Hepatocyte (in vitro differentiated cells): ENCODE results near the gene PRRT3. TPM values are rescaled to one million over a fixed set of nuclear protein-coding genes. Genes with fewer than 3 reads are reported as not detected.

Experiments
- DNase-seq: peaks from one replicate; pipeline ENCODE4 v3.0.0-alpha.2; 2016; ENCODE audit warnings: low spot score
- H2AFZ ChIP-seq: fragments of 200-600 bp; sonication (generic); 2 replicates; pipeline ENCODE4 v1.6.0; 2016; ENCODE audit warnings: antibody characterized with exemption, mild to moderate bottlenecking
- H3K27ac ChIP-seq: fragments of 200-600 bp; sonication (generic); 2 replicates; pipeline ENCODE4 v1.5.1; 2016; ENCODE audit warnings: mild to moderate bottlenecking
- H3K27me3 ChIP-seq: fragments of 200-600 bp; sonication (generic); 2 replicates; pipeline ENCODE4 v1.6.1; 2016
- H3K36me3 ChIP-seq: fragments of 200-600 bp; sonication (generic); replicated peaks from 2 replicates; pipeline ENCODE4 v1.5.1; 2016; ENCODE audit warnings: low read depth; ENCODE audit not compliant: insufficient read depth
- H3K4me1 ChIP-seq: fragments of 200-600 bp; sonication (generic); 2 replicates; pipeline ENCODE4 v1.5.1; 2016; ENCODE audit warnings: mild to moderate bottlenecking, moderate library complexity; ENCODE audit not compliant: insufficient read depth
- H3K4me2 ChIP-seq: fragments of 200-600 bp; sonication (generic); 2 replicates; pipeline ENCODE4 v1.6.0; 2016
- H3K4me3 ChIP-seq: fragments of 200-600 bp; sonication (generic); 2 replicates; pipeline ENCODE4 v1.5.1; 2016; ENCODE audit warnings: mild to moderate bottlenecking
- H3K79me2 ChIP-seq: fragments of 200-600 bp; sonication (generic); 2 replicates; pipeline ENCODE4 v1.6.0; 2017; ENCODE audit warnings: mild to moderate bottlenecking
- H3K9me2 ChIP-seq: fragments of 200-600 bp; sonication (generic); replicated peaks from 2 replicates; pipeline ENCODE4 v1.6.0; 2017; ENCODE audit warnings: mild to moderate bottlenecking; ENCODE audit not compliant: insufficient read depth
- H3K9me3 ChIP-seq: fragments of 200-600 bp; sonication (generic); 2 replicates; pipeline ENCODE4 v1.5.1; 2016; ENCODE audit warnings: low read depth, mild to moderate bottlenecking
- H4K20me1 ChIP-seq: fragments of 200-600 bp; sonication (generic); 2 replicates; pipeline ENCODE4 v1.6.0; 2016; ENCODE audit warnings: mild to moderate bottlenecking; ENCODE audit not compliant: insufficient read depth, poor library complexity, severe bottlenecking
- EZH2 ChIP-seq: fragments of 200-600 bp; sonication (generic); IDR thresholded peaks from 2 replicates; pipeline ENCODE4 v1.6.1; 2016; ENCODE audit warnings: antibody characterized with exemption, mild to moderate bottlenecking, borderline replicate concordance
- EZH2phosphoT487 ChIP-seq: fragments of 200-600 bp; sonication (generic); IDR thresholded peaks from one replicate; pipeline ENCODE4 v1.6.1; 2018; ENCODE audit warnings: antibody characterized with exemption, mild to moderate bottlenecking, low read depth, moderate library complexity; ENCODE audit not compliant: unreplicated experiment, severe bottlenecking
- WGBS: methylation state at CpG from one replicate; pipeline ENCODE4 v1.1.6; 2016; ENCODE audit warnings: low lambda C conversion rate; ENCODE audit errors: missing lambda C conversion rate; 5-methylcytosine and 5-hydroxymethylcytosine counted together
- polyA plus RNA-seq: library from polyadenylated mRNA; unstranded; fragments of >200 nt; fragmentation: Nextera tagmentation; extraction: Ambion mirVana; gene quantifications from 2 replicates; pipeline ENCODE4 v1.2.1, GENCODE V29; 2016
- total RNA-seq: library from RNA; depleted of rRNA; stranded (reverse); fragments of >200 nt; gene quantifications from 2 replicates; pipeline ENCODE4 v1.2.3, GENCODE V29; 2014
- TF ChIP-seq, protein P1 (sequence below): fragments of 200-600 bp; sonication (generic); IDR thresholded peaks from 2 replicates; pipeline ENCODE4 v1.5.1; 2016; ENCODE audit warnings: antibody characterized with exemption, mild to moderate bottlenecking; ENCODE audit not compliant: poor library complexity

The PRRT3 gene
- total and polyA plus RNA-seq, 2 experiments from 2014 or later: 2.0 to 2.5 TPM

DNA sequence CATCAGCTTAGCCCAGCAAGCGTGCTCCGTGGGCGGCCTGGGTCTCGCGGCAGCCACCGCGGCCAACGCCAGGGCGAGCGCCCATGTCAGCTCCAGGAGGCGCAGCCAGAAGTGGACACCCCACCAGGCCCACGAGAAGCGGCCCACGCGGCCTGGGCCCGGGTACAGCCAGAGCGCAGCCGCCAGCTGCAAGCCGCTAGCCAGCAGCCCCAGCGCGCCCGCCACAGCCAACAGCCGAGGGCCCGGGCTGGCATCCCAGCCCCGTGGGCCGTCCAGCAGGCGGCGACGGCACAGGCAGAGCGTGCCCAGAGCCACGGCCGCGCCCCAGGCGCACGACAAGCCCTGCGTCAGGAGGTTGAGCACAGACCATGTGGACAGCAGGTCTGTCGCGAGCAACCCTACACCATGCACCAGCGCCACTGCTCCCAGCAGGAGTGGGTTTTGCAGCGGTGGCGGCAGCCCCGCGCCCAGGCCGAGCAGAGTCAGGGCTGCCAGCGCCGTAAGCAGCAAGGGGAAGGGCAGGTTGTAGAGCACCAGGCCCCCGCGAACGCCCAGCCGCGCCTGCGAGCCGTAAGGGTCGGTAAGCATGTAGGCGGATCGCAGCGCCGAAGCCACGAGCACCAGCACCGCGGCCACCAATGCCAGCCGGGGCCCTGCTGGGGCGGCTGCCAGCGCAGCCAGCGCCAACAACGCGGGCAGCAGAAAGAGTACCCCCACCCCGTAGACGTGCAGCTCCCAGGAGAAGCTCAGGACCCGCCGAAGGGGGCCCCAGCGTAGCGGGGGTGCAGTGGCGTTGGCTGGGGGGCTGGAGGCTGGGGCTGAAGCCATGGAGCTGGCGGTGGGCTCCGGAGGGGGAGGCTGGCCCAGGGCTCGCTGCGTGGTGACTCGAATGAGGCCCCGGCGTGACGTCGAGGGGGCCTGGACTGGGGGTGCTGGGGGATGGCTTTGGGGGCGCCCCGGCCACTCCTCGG is 4.9 kb downstream of the PRRT3 start:
- H3K27ac ChIP-seq: no peak overlapping the region
- no peaks in the 10 kb centered on the region for H3K27me3 ChIP-seq
- peak; percentile 86 for DNase-seq
- peak overlapping the region; percentile 91 for H3K4me2 ChIP-seq
- H3K9me2 ChIP-seq: no peaks in the 10 kb centered on the region
- no peaks in the 10 kb centered on the region for H3K79me2 ChIP-seq
- H4K20me1 ChIP-seq: no peaks in the 10 kb centered on the region
- no peak for TF ChIP-seq EZH2phosphoT487
- no peak for TF ChIP-seq EZH2
- TF ChIP-seq, protein P1, sequence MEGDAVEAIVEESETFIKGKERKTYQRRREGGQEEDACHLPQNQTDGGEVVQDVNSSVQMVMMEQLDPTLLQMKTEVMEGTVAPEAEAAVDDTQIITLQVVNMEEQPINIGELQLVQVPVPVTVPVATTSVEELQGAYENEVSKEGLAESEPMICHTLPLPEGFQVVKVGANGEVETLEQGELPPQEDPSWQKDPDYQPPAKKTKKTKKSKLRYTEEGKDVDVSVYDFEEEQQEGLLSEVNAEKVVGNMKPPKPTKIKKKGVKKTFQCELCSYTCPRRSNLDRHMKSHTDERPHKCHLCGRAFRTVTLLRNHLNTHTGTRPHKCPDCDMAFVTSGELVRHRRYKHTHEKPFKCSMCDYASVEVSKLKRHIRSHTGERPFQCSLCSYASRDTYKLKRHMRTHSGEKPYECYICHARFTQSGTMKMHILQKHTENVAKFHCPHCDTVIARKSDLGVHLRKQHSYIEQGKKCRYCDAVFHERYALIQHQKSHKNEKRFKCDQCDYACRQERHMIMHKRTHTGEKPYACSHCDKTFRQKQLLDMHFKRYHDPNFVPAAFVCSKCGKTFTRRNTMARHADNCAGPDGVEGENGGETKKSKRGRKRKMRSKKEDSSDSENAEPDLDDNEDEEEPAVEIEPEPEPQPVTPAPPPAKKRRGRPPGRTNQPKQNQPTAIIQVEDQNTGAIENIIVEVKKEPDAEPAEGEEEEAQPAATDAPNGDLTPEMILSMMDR: peak; percentile 46
- WGBS: 40% methylated on average over 75 of the region's 86 CpGs
- no peaks in the 10 kb centered on the region for H3K9me3 ChIP-seq
- H3K36me3 ChIP-seq: no peaks in the 10 kb centered on the region
- peaks cover 7% of the 10 kb centered on the region for H3K4me1 ChIP-seq
- H2AFZ ChIP-seq: peak overlapping the region; percentile 85
- peak overlapping the region; percentile 47 for H3K4me3 ChIP-seq

DNA sequence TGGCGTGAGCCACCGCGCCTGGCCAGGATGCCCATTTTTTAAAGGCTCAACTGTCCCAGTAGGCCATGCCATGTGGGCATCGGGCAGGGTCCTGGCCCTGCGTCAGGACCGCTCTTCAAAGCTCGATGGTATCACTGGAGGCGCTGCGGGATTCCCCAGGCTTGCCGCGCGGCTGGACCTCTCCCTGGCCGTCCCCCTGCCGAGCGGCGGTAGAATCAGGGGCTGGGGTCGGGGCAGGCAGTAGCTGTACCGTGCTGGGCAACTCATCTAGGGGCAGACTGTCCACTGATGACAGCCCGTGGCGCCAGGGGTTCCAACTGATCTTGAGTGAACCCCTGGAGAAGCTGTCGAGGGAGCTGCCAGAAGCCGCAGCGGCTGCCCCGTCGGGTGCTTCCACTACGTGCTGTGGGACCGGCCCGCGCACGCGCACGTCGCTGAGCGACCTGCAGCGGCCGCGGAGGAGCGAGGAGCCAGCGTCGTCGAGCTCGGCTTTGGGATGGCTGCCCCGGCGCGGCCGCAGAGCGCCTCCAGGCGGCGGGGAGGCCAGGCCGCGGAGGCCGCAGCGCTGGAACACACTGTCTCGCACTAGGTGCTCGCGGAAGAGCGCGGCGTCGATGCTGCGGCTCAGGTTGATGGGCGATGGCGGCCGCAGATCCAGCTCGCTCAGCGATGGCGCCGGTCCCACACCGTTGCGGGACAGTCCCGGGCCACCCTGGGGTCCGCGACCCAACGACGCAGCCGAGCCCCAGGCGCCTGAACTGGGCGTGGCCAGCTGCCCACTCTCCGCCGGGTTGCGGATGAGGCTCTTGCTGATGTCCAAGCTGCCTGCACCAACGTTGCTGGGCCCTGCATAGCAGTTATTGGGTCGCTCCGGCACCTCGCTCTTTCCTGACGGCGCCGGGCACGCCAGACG is 5.8 kb downstream of the PRRT3 start:
- WGBS: 4% methylated on average over 90 of the region's 90 CpGs
- peak overlapping the region; percentile 85 for H2AFZ ChIP-seq
- peak; percentile 97 for DNase-seq

DNA sequence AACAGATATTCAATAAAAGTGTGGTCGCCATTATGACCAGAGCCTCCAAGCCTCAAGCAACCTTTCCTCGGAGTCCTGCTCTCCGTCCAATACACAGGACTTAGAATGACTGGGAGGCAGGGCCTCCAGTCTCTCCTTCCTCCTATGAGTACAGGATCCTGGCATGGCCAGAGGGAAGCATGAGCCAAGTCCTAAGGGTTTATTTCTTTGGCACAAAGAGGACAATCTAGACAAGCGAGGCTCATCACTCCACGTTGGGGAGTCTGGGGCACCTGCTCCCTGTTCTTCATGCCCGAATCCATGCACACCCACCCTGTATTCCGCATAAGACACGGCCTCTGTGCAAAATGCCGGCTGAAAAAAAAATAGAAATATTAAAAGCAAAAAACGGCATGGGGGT is 6.8 kb downstream of the PRRT3 start:
- Histone ChIP-seq H2AFZ (no peak overlapping the region), H3K9me3 (no peaks in the 10 kb centered on the region), H3K4me1 (peaks cover 4% of the 10 kb centered on the region), H3K79me2 (no peaks in the 10 kb centered on the region), H3K27ac (no peak overlapping the region), H4K20me1 (no peaks in the 10 kb centered on the region), H3K27me3 (no peaks in the 10 kb centered on the region), H3K36me3 (no peaks in the 10 kb centered on the region), H3K4me3 (no peak overlapping the region), H3K9me2 (no peaks in the 10 kb centered on the region), H3K4me2 (peak overlapping the region; percentile 91)
- DNase-seq: no peak
- 94% methylated on average over 10 of the region's 10 CpGs for whole genome bisulfite sequencing
- TF ChIP-seq EZH2 (no peak), EZH2phosphoT487 (no peak)
- TF ChIP-seq, protein P1: no peak

More for the DNA sequence above, 5.8 kb downstream of the PRRT3 start:
- Histone ChIP-seq H3K4me1 (peaks cover 4% of the 10 kb centered on the region), H3K4me2 (peak overlapping the region; percentile 91), H4K20me1 (no peaks in the 10 kb centered on the region), H3K9me2 (no peaks in the 10 kb centered on the region), H3K27me3 (no peaks in the 10 kb centered on the region), H3K9me3 (no peaks in the 10 kb centered on the region), H3K79me2 (no peaks in the 10 kb centered on the region), H3K27ac (peak overlapping the region; percentile 58), H3K4me3 (peak overlapping the region; percentile 85), H3K36me3 (no peaks in the 10 kb centered on the region)
- TF ChIP-seq EZH2phosphoT487: no peak
- TF ChIP-seq, protein P1: peak; percentile 83
